GM19397 (cell line): ENCODE results near the gene BCL11B.

Experiments
- ATAC-seq: cut with Tn5 transposase; IDR thresholded peaks from one replicate; pipeline ENCODE4 v1.9.1; 2021; ENCODE audit warnings: mild to moderate bottlenecking, moderate library complexity; ENCODE audit not compliant: unreplicated experiment

BCL11B gene

DNA sequence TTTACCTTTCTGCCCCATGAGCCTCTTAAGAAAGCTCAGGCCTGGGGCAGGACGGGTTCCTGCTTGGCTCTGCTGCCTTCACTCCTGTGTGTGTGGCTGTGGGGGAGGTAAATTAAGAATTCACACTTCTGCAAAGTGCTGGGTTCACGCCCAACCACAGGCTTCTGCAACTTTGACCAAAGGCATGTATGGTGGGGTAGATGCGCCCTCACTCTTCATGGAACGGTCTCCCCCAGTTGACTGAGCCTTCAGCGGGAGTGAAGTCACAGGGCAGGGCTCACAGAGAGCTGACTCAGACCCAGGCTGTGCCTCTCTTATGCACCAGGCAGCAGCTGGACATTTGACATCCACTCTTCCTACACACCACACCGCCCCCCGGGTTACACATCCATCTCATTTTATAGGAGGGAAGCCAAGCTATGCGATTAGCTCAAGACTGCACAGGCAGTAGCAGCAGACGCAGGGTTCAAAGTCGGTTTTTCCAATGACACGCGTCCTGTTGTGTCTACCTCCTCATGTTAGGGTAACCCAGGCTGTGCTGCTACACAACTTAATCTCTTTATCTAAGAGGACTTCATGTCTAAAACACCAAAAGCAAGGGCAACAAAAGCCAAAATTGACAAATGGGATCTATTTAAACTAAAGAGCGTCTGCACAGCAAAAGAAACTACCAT, 15.4 kb upstream of the BCL11B start:
- no peak for ATAC-seq

- ATAC-seq: no peak
Measured at GRCh38 chr14:99286761-99287160, 14.8 kb upstream of the BCL11B start.

- no peak for ATAC-seq
Measured at GRCh38 chr14:99284254-99285004, 12.4 kb upstream of the BCL11B start.

GRCh38 chr14:99282261-99283050, 10.5 kb upstream of the BCL11B start:
- no peak for ATAC-seq

- ATAC-seq: no peak
Measured at GRCh38 chr14:99281396-99281795, 9.4 kb upstream of the BCL11B start.

DNA sequence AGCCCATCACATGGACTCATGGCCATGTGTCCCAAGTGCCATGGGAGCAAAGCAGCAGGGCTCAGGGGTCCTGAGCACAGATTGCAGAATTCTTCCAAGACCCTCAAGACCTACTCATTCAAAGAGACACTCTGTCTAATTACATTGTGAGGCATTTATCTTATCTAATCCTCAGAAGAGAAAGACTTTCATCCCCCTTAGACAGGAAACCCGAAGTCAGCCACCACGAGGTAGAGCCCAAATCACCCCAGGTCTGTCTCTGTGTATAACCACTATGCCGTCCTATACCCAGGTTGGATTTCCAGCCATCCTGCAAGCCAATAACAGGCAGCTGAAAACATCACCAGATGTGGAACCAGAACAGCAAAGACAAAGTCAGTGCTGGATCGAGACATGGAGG, 8.9 kb upstream of the BCL11B start:
- ATAC-seq: no peak

DNA sequence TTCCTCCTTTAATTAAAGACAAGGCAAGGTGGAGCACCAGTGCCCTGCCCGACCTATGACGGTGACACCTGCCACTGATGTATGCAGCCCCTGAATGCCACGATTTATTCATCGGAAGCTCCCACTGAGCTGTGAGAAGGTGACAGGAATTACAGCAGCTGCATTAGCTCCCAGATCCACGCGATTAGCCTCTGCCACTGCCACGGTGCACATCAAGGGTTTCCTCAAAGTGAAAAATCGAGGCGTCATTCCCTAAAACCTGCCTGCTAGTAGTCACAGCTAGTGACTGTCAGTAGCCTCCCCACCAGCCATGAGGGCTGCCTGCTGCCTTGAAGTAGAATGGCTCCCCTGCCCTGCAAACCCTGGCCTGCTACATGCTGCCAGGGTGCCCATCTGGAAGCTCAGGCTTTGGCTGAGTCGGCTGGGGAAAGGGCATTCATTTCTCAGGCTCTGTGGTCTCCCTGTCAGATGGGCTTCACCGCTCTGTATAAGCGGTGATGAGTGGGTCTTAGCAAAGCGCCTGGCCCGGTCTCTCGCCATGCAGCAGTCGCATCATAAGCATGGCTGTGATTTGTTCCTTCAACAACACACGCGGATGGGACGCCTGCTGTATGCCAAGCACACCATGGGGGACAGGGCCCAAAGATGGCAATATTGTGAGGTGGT, 8.2 kb upstream of the BCL11B start:
- ATAC-seq: no peak

- ATAC-seq: no peak
Measured at GRCh38 chr14:99278836-99279235, 6.8 kb upstream of the BCL11B start.

DNA sequence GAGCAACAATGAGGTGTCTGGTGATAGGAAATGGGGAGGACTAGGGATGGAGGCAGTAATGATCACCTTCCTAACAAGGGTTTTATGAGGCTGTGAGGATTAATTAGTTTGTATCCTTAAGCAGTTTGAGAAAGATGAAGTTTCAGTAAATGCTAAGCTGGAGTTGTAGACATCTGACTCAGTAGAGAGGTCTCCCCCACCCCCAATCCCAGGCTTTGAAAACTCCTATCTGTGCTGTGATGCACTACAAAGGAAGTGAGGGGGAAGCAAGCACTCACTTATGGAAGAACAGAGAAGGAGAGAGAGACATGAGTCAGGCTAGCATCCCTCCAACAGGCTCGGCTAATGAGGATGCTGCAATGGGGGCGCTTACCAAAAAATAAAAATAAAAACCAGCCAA, 5.5 kb upstream of the BCL11B start:
- no peak for ATAC-seq

GRCh38 chr14:99276482-99276881, 4.5 kb upstream of the BCL11B start:
- no peak for ATAC-seq

DNA sequence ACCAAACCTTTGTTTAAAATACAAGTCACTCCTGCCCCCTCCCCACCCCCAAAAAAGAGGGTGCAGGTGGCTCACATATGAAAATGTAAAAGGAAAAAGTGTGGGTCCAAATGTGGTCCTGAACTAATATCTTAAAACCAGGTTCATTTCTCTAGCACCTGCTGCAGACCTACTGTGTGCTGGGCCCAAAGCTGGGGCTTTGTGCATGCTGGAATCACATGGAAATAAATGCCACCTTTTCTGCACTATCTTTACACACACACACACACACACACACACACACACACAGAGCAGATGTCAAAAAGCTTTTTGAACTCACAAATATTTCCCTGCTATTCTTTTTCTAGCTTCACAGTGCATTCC, 3.2 kb upstream of the BCL11B start:
- no peak for ATAC-seq

GRCh38 chr14:99274346-99275221, 2.6 kb upstream of the BCL11B start:
- ATAC-seq: no peak

DNA sequence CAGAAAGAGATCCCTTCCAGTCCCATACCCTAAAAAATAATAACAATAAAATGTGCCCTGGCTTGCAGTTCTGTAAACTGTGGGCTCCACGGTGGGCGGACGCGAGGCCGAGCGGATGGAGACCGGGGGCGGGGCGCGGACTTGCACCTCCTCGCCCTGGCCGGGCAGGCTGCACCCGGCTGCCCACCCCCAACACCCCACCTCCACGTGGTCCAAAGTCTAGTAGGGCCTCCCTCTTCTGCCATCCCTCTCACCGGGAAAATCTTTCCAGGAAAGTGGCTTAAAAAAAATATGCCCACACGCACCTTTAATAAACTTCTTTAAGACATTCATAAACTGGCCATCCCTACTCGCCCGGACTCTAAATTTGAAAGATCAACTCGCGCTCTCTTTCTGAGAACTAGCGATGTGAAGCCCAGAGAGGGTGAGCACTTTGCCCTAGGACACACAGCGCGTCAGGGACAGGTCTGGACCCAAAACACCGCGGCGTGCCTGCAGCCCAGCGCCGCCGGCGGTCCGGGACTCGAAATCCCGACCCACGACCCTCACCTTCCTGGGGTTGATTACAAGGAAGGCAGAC, 1.9 kb upstream of the BCL11B start:
- ATAC-seq: no peak

DNA sequence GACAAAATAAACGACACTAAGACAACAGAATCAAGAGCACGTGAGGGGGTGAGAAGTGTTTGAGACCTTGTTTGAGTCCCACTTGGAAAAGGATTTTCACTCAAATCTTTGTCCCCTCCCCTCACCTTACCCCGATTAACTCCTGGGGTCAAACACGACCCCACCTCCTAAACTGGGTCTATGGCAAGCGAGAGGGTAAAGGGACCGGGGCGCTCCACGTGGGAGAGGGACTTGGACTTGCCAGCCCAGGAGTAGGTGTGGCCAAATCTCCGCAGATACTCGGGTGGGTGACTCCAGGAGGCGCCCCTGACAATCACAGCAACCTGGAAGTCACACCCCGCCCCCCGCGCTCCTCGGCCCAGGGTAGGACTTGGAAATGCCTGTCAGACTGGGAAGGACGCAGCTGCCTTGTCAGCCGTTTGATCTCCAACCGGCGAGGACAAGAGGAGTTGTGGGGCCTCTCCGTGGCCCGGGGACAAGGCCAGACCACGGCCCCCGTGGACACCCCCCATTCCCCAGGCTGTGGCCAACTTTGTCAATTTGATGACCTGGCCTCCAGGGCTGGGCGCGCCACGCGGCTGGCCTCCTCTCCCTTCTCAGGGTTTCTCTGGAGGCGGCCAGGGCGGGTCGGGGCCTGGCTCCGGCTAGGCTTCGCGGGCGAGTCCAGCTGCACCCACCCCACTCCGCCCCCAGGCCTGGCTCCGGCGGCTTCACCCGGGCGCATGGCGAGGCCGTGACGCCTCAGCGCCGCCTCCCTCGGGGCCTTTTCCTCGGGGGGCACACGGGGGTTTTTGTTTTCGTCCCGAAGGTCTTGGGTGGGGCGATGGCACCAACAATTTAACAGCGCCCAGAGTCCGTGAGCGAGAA, 1.1 kb upstream of the BCL11B start:
- no peak for ATAC-seq

DNA sequence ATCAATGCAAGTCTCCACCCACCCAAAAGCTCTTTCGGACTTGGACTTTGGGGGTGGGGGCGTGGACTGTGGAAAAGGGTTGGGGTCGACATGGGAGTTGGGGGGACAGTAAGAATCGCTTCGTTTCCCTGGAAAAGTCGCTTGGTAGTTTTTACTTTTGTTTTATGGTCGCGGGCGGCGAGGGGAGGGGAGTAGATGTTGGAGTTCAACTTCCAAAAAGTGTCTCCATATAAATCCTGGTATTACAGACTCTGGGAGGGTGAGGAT, 568 bp upstream of the BCL11B start:
- ATAC-seq: no peak

GRCh38 chr14:99271221-99271941, 616 bp downstream of the BCL11B start:
- ATAC-seq: no peak

- ATAC-seq: no peak
Measured at GRCh38 chr14:99270458-99271220, 1.4 kb downstream of the BCL11B start.
